ENCODE results near the gene CCDC160. TPM values are rescaled to one million over a fixed set of nuclear protein-coding genes. Genes with fewer than 3 reads are reported as not detected.

Gene CCDC160
- total and polyA plus RNA-seq, 2 of the 8 experiments (the other 6 are each of a cell fraction or from before 2014, with no cell fraction given), result 0.92 to 2.6 TPM

GRCh38 chrX:134255555-134255954 is 18.6 kb downstream of the CCDC160 start (continued):
- no peak for TF ChIP-seq ATF2 (IDR thresholded peaks at IDR 0.05; ENCODE audit: low read length)
- no peak for TF ChIP-seq GTF2F1 (IDR thresholded peaks at IDR 0.05; ENCODE audit: borderline replicate concordance, low read depth, low read length)
- TF ChIP-seq SRF (IDR thresholded peaks at IDR 0.05; ENCODE audit: low read depth, low read length), result no peak

Measured in H1 (cell line).